Measurements from ENCODE around the gene CHMP4A.

- no peak for TF ChIP-seq CTCF (IDR thresholded peaks at IDR 0.05; ENCODE audit: low read length)
- no peak for TF ChIP-seq EZH2 (IDR thresholded peaks at IDR 0.05; ENCODE audit: borderline replicate concordance, low read length)
These were observed 23.6 kb upstream of the CHMP4A start for GRCh38 chr14:24236689-24237462.

All from OCI-LY1 (cell line).